ENCODE results near the gene STK24. TPM values are rescaled to one million over a fixed set of nuclear protein-coding genes. Genes with fewer than 3 reads are reported as not detected.

STK24 gene
- polyA plus RNA-seq, 1 experiment: 44.0 TPM

- Histone ChIP-seq H3K27me3 (ENCODE audit: control insufficient read depth, insufficient read depth, low read length) (no peaks in the 10 kb centered on the region), H3K4me3 (ENCODE audit: low read depth, low read length) (no peak overlapping the region), H3K9me3 (ENCODE audit: control insufficient read depth, insufficient read depth, low read length) (peaks cover 8% of the 10 kb centered on the region; the same call in 1 of the 2 replicates), H3K27ac (ENCODE audit: low read depth, low read length) (no peak overlapping the region)
- no peak for TF ChIP-seq CTCF (IDR thresholded peaks at IDR 0.05; ENCODE audit: low read depth, low read length)
- no peak for DNase-seq (ENCODE audit: low read depth, low spot score)
- POLR2A ChIA-PET: no interaction called here
- CTCF ChIA-PET: no interaction called here
These were observed 156.2 kb downstream of the STK24 start for GRCh38 chr13:98420554-98421175.

GRCh38 chr13:98419786-98420553 is 156.9 kb downstream of the STK24 start:
- H3K27ac ChIP-seq (ENCODE audit: low read depth, low read length): no peak overlapping the region
- no peak overlapping the region for H3K4me3 ChIP-seq (ENCODE audit: low read depth, low read length)
- ChIA-PET POLR2A (interaction anchor here (0.7 kb wide), 1 partner anchor 145 kb away, joined by 4 read pairs; no protein-coding TSS in a partner anchor), CTCF (no interaction called here)
- H3K9me3 ChIP-seq (ENCODE audit: control insufficient read depth, insufficient read depth, low read length): peaks cover 8% of the 10 kb centered on the region; the same call in 1 of the 2 replicates
- H3K27me3 ChIP-seq (ENCODE audit: control insufficient read depth, insufficient read depth, low read length): no peaks in the 10 kb centered on the region
- no peak for DNase-seq (ENCODE audit: low read depth, low spot score)
- no peak for TF ChIP-seq CTCF (IDR thresholded peaks at IDR 0.05; ENCODE audit: low read depth, low read length)

- POLR2A ChIA-PET: no interaction called here
- no peak for DNase-seq (ENCODE audit: low read depth, low spot score)
These were observed 160.5 kb downstream of the STK24 start for GRCh38 chr13:98416408-98416807.

GRCh38 chr13:98415326-98416070 is 161.4 kb downstream of the STK24 start:
- TF ChIP-seq CTCF (IDR thresholded peaks at IDR 0.05; ENCODE audit: low read depth, low read length): no peak
- Histone ChIP-seq H3K27ac (ENCODE audit: low read depth, low read length) (no peak overlapping the region), H3K9me3 (ENCODE audit: control insufficient read depth, insufficient read depth, low read length) (peaks cover 8% of the 10 kb centered on the region; the same call in 1 of the 2 replicates), H3K27me3 (ENCODE audit: control insufficient read depth, insufficient read depth, low read length) (no peaks in the 10 kb centered on the region), H3K4me3 (ENCODE audit: low read depth, low read length) (no peak overlapping the region)
- ChIA-PET CTCF (no interaction called here), POLR2A (no interaction called here)
- no peak for DNase-seq (ENCODE audit: low read depth, low spot score)

More at GRCh38 chr13:98416408-98416807, 160.5 kb downstream of the STK24 start:
- Histone ChIP-seq H3K27ac (ENCODE audit: low read depth, low read length) (no peak overlapping the region), H3K9me3 (ENCODE audit: control insufficient read depth, insufficient read depth, low read length) (peaks cover 8% of the 10 kb centered on the region; the same call in 1 of the 2 replicates), H3K4me3 (ENCODE audit: low read depth, low read length) (no peak overlapping the region), H3K27me3 (ENCODE audit: control insufficient read depth, insufficient read depth, low read length) (no peaks in the 10 kb centered on the region)
- CTCF ChIA-PET: no interaction called here
- no peak for TF ChIP-seq CTCF (IDR thresholded peaks at IDR 0.05; ENCODE audit: low read depth, low read length)

Measured in AG04450 (cell line).